Activated T-helper 2 cell treated with anti-CD3 and anti-CD28 coated beads, Interferon-gamma antibody, Interleukin-2, Interleukin-4, amounts not matched to agents 10 μg/mL and 5 μg/mL and 100 μg/mL, durations not matched to agents 14 hours and 24 hours and 36 hours (primary cell): Measurements from ENCODE around the gene PGA5. TPM values are rescaled to one million over a fixed set of nuclear protein-coding genes. Genes with fewer than 3 reads are reported as not detected.

ENCODE experiments used
- DNase-seq: peaks from one replicate; pipeline ENCODE4 v3.0.0; 2021; ENCODE audit warnings: low spot score
- H3K27ac Mint-ChIP-seq: one replicate; pipeline ENCODE4 v1.8.0; 2021; ENCODE audit warnings: mixed read lengths
- H3K27me3 Mint-ChIP-seq: one replicate; pipeline ENCODE4 v1.8.0; 2021; ENCODE audit warnings: low read depth, mixed read lengths
- H3K36me3 Mint-ChIP-seq: one replicate; pipeline ENCODE4 v1.8.0; 2021; ENCODE audit warnings: low read depth, mixed read lengths
- H3K4me1 Mint-ChIP-seq: one replicate; pipeline ENCODE4 v1.8.0; 2021; ENCODE audit warnings: low read depth, mixed read lengths
- H3K4me3 Mint-ChIP-seq: one replicate; pipeline ENCODE4 v1.8.0; 2021; ENCODE audit warnings: low read depth, mild to moderate bottlenecking, moderate library complexity, mixed read lengths
- H3K9me3 Mint-ChIP-seq: one replicate; pipeline ENCODE4 v1.8.0; 2021; ENCODE audit warnings: mixed read lengths
- intact Hi-C: fragments of 100-400 bp; cut with micrococcal nuclease; formaldehyde crosslinking; loops from one replicate; pipeline ENCODE4 v1.15.1; 2023
- total RNA-seq: library from RNA; stranded (reverse); gene quantifications from 2 replicates; pipeline ENCODE4 v1.2.3, GENCODE V29; 2022

The PGA5 gene
- total RNA-seq, 1 donor from 2014 or later: not detected

DNA sequence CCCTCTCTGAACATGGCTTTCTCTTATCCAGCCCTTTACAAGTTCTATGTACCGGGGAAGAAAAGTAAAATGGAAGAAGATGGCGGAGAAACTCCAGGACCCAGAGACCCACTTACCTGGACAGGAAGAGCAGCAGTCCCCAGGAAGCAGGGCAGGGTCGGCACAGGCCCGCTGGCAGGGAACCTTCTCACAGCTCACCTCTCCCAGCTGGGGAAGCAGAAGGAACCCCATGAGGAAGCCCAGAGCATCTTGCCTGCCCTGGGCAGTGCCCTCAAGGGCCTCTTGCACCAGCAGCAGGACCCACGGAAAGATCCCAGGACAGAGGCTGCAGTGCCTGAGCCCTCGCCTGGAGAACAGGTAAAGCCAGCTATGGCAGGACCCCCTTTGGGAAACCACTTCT, 23.4 kb downstream of the PGA5 start:
- H3K9me3 Mint-ChIP-seq: no peaks in the 10 kb centered on the region
- H3K27me3 Mint-ChIP-seq: no peaks in the 10 kb centered on the region
- H3K36me3 Mint-ChIP-seq: no peaks in the 10 kb centered on the region
- no peak for DNase-seq
- H3K27ac Mint-ChIP-seq: no peak overlapping the region
- no peak overlapping the region for H3K4me3 Mint-ChIP-seq
- intact Hi-C loops: no loop called here
- no peaks in the 10 kb centered on the region for H3K4me1 Mint-ChIP-seq

DNA sequence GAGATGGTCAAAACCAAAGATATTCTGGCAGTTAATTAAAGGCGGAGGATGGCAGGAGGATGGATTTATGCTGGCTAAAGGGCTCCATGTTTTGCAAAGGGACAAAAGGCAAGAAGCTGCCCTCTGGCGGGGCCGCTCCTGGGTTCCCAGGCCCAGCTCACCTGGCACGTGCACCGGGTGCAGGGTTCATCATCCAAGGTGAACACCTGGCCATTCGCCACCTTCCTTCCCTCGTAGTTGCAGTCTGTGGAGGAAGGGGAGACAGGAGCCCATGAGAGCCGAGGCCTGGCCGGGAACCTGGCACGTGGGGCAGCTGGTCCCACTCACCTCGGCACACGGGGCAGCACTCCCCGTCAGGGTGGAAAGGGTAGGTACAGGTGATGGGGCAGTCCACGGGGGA, 23.8 kb downstream of the PGA5 start:
- no peak for DNase-seq
- no peaks in the 10 kb centered on the region for H3K27me3 Mint-ChIP-seq
- H3K27ac Mint-ChIP-seq: no peak overlapping the region
- no peaks in the 10 kb centered on the region for H3K36me3 Mint-ChIP-seq
- H3K4me1 Mint-ChIP-seq: no peaks in the 10 kb centered on the region
- H3K4me3 Mint-ChIP-seq: no peak overlapping the region
- H3K9me3 Mint-ChIP-seq: no peaks in the 10 kb centered on the region
- intact Hi-C loops: no loop called here

- H3K4me1 Mint-ChIP-seq: no peaks in the 10 kb centered on the region
- H3K36me3 Mint-ChIP-seq: no peaks in the 10 kb centered on the region
- no peak overlapping the region for H3K4me3 Mint-ChIP-seq
- DNase-seq: no peak
- no peak overlapping the region for H3K27ac Mint-ChIP-seq
- no peaks in the 10 kb centered on the region for H3K9me3 Mint-ChIP-seq
- H3K27me3 Mint-ChIP-seq: no peaks in the 10 kb centered on the region
- intact Hi-C loops: no loop called here
Measured at GRCh38 chr11:61265357-61265756, 24.4 kb downstream of the PGA5 start.

DNA sequence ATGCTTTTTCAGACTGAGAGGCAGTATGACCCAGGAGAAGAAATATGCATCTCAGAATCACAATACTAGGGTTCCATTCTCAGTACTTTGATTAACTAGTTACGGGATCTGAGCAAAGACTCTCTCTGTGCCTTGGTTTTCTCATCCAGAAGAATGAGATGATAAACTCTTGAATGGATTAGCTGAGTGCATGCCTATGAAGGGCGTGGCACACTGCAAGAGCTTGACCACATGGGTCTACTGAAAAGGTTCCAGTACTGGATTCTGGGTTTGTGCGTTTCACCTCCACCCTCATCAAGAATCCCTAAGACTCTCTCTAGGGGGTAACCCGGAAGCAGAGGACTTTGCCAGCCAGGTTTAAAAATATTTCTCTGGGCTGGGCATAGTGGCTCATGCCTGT, 25.6 kb downstream of the PGA5 start:
- DNase-seq: no peak
- H3K27ac Mint-ChIP-seq: no peak overlapping the region
- no peaks in the 10 kb centered on the region for H3K9me3 Mint-ChIP-seq
- no peaks in the 10 kb centered on the region for H3K27me3 Mint-ChIP-seq
- intact Hi-C loops: no loop called here
- H3K36me3 Mint-ChIP-seq: no peaks in the 10 kb centered on the region
- no peak overlapping the region for H3K4me3 Mint-ChIP-seq
- no peaks in the 10 kb centered on the region for H3K4me1 Mint-ChIP-seq

DNA sequence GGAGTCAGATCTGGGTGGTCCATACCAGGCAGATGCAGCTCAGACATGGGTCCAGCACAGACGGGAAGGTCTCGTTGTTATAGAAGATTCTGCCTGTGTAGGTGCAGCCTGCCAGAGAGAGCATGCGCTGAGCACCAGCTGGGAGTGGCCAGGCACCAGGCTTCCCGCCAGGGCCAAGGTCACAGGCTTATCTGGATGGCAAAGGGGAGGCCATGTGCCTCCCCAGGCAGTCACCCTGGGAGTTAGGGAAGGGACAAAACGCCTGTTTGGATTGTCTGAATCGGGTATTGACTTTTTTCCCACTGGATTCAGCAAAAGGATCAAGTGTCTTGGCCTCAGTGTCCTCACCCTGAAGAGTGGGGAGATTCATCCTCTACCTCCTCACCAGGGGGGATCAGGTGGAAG, 26.5 kb downstream of the PGA5 start:
- Mint-ChIP-seq H3K4me1 (no peaks in the 10 kb centered on the region), H3K9me3 (no peaks in the 10 kb centered on the region), H3K27me3 (no peaks in the 10 kb centered on the region), H3K4me3 (no peak overlapping the region), H3K27ac (no peak overlapping the region), H3K36me3 (no peaks in the 10 kb centered on the region)
- intact Hi-C loops: no loop called here
- DNase-seq: no peak

DNA sequence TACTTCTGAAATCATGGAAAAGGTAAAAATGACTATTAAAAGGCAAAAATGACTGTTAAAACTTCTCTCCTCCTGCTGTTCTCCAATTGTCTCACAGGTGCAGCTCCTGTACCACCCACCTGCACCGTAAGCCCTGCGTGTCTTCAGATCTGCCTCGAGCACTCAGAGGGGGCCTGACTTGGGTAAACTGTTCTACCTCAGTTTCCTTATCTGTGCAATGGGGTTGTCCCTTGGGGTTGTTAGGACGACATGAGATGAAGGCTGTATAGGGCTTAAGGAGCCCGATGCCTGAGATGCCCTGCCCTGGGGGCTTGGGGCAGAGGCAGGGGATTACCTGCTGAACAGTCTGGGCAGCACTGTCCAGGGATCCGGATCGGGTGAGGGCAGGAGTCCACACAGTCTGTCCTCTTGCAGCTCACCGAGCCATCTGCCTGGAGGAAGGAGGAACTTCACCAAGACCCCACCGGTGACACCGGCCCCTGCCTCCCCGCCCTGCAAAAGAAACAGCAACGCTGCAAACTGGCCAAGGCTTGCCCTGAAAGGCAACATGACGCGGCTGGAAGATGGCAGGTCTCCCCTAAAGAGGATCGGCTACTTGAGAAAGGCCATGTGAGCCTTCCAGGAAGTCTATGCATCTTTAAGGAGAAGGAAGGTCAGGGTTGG, 27.7 kb downstream of the PGA5 start:
- H3K9me3 Mint-ChIP-seq: no peaks in the 10 kb centered on the region
- intact Hi-C loops: no loop called here
- H3K27me3 Mint-ChIP-seq: no peaks in the 10 kb centered on the region
- no peak overlapping the region for H3K4me3 Mint-ChIP-seq
- no peak for DNase-seq
- H3K27ac Mint-ChIP-seq: no peak overlapping the region
- H3K36me3 Mint-ChIP-seq: no peaks in the 10 kb centered on the region
- no peaks in the 10 kb centered on the region for H3K4me1 Mint-ChIP-seq

GRCh38 chr11:61270354-61271076, 29.5 kb downstream of the PGA5 start:
- intact Hi-C loops: no loop called here
- H3K4me1 Mint-ChIP-seq: no peaks in the 10 kb centered on the region
- no peaks in the 10 kb centered on the region for H3K27me3 Mint-ChIP-seq
- H3K36me3 Mint-ChIP-seq: no peaks in the 10 kb centered on the region
- no peak for DNase-seq
- H3K4me3 Mint-ChIP-seq: no peak overlapping the region
- H3K27ac Mint-ChIP-seq: no peak overlapping the region
- no peaks in the 10 kb centered on the region for H3K9me3 Mint-ChIP-seq

GRCh38 chr11:61272731-61273130, 31.8 kb downstream of the PGA5 start:
- intact Hi-C loops: no loop called here
- H3K27me3 Mint-ChIP-seq: no peaks in the 10 kb centered on the region
- H3K9me3 Mint-ChIP-seq: no peaks in the 10 kb centered on the region
- no peaks in the 10 kb centered on the region for H3K4me1 Mint-ChIP-seq
- no peak for DNase-seq
- no peak overlapping the region for H3K27ac Mint-ChIP-seq
- no peak overlapping the region for H3K4me3 Mint-ChIP-seq
- no peaks in the 10 kb centered on the region for H3K36me3 Mint-ChIP-seq

DNA sequence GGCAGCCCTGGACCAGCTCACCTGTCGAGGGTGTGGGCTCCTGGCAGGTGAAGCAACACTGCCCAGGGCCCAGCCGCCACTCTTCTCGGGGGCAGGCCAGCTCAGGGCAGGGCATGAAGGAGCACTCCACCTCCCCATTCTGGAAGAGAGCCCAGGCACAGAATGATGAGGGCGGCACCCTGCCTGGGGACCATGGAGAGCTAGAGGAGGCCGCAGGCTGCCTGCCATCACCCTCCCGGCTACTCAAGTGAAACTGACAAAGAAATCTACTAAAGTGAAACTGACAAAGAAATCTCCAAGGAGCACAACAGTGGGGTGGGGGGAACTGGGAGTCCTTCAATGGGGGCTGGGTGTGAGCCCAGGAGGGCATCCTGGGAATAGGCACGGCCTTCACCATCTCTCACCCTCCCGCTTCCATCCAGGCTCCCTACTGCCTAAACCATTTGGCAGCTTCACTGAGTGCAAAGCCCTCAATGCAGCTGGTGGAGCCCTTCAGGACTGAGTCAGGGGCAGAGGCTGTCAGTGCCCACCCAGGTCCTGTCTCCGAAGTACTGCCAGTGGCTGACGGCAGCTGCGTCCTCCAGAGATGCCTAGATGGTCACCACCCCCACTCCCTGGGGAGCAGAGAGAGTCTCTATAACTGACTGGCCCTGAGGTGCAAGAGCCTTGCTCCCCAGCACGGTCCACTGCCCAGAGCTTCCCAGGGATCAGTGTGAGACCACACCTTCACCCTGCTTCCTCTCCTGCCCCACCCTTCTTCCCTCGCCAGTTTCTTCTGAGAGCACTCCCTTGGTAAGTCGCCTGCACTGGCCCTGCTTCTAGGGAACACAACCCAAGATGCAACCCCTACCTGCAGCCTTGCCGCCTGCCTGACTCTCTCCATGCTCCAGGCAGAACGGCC, 32.5 kb downstream of the PGA5 start:
- no peak for DNase-seq
- Mint-ChIP-seq H3K27me3 (no peaks in the 10 kb centered on the region), H3K9me3 (no peaks in the 10 kb centered on the region), H3K4me1 (no peaks in the 10 kb centered on the region), H3K4me3 (no peak overlapping the region), H3K36me3 (no peaks in the 10 kb centered on the region), H3K27ac (no peak overlapping the region)
- intact Hi-C loops: no loop called here

DNA sequence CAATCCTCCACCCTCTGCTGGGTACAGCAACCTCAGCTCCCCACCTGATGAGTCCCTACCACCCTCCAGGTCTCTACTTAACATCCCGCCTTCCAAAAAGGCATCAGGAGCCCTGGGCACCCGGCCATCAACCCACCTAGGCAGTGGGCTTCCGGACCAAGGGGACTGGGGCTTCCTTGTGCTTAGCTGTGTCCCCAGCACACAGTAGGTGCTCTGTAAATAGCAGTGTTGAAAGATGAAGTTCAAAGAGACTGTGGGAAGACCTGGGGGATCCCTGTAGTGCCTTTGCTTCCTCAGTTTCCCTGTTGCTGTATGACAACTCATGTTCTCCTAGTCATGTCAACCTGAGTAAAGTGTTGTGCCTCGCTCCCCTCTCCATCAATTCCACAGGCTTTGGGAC, 33.1 kb downstream of the PGA5 start:
- Mint-ChIP-seq H3K36me3 (no peaks in the 10 kb centered on the region), H3K9me3 (no peaks in the 10 kb centered on the region), H3K4me3 (no peak overlapping the region), H3K27ac (no peak overlapping the region), H3K4me1 (no peaks in the 10 kb centered on the region), H3K27me3 (no peaks in the 10 kb centered on the region)
- DNase-seq: no peak
- intact Hi-C loops: no loop called here

- Mint-ChIP-seq H3K27me3 (no peaks in the 10 kb centered on the region), H3K9me3 (no peaks in the 10 kb centered on the region), H3K36me3 (no peaks in the 10 kb centered on the region), H3K27ac (no peak overlapping the region), H3K4me3 (no peak overlapping the region), H3K4me1 (no peaks in the 10 kb centered on the region)
- no peak for DNase-seq
- intact Hi-C loops: no loop called here
Measured at GRCh38 chr11:61275191-61275590, 34.2 kb downstream of the PGA5 start.

- H3K9me3 Mint-ChIP-seq: no peaks in the 10 kb centered on the region
- no peak overlapping the region for H3K27ac Mint-ChIP-seq
- no peaks in the 10 kb centered on the region for H3K36me3 Mint-ChIP-seq
- intact Hi-C loops: no loop called here
- H3K27me3 Mint-ChIP-seq: no peaks in the 10 kb centered on the region
- no peak overlapping the region for H3K4me3 Mint-ChIP-seq
- no peak for DNase-seq
- H3K4me1 Mint-ChIP-seq: no peaks in the 10 kb centered on the region
Measured at GRCh38 chr11:61277186-61278000, 36.4 kb downstream of the PGA5 start.
